H1 (cell line): ENCODE measurements around the gene FLT4. TPM values are rescaled to one million over a fixed set of nuclear protein-coding genes. Genes with fewer than 3 reads are reported as not detected.

Source experiments
- CTCF ChIA-PET: fragments of 300-600 bp; sonication (Branson Sonifier 250); formaldehyde crosslinking; loops from one replicate; lab custom pipeline; 2021; ENCODE audit not compliant: partially characterized antibody; lab: Charles Lee
- POLR2A ChIA-PET: fragments of 300-600 bp; sonication (Branson Sonifier 250); formaldehyde crosslinking; loops from one replicate; lab custom pipeline; 2021; ENCODE audit warnings: inconsistent platforms; ENCODE audit not compliant: partially characterized antibody; lab: Charles Lee
- DNase-seq, 2 experiments: peaks; one replicate each; pipeline versions ENCODE4 v3.0.0 to v3.0.0-alpha.2; 2010 to 2022; ENCODE audit warnings: low spot score in 2 of 2, low read depth in 1 of 2, mixed read lengths in 1 of 2
- FAIRE-seq: peaks from 2 replicates; lab custom pipeline; 2011; peaks lifted over from hg19 to GRCh38; lab: Jason Lieb, UNC
- H2AFZ ChIP-seq: 2 replicates; pipeline ENCODE4 v1.8.1; 2012; ENCODE audit warnings: low read length, inconsistent platforms
- H2AK5ac ChIP-seq: 2 replicates; pipeline ENCODE4 v1.6.1; 2013; ENCODE audit warnings: low read depth, low read length
- H2BK120ac ChIP-seq: replicated peaks from 2 replicates; pipeline ENCODE3; 2013; ENCODE audit warnings: low read depth, low read length, inconsistent platforms
- H2BK12ac ChIP-seq: 2 replicates; pipeline ENCODE4 v1.6.1; 2013; ENCODE audit warnings: low read depth, low read length
- H2BK15ac ChIP-seq: 2 replicates; pipeline ENCODE4 v1.6.1; 2013; ENCODE audit warnings: low read length
- H2BK20ac ChIP-seq: 2 replicates; pipeline ENCODE4 v1.6.1; 2013; ENCODE audit warnings: low read length
- H2BK5ac ChIP-seq: 2 replicates; pipeline ENCODE4 v1.6.1; 2013; ENCODE audit warnings: low read depth, low read length
- H3K14ac ChIP-seq: 2 replicates; pipeline ENCODE4 v1.6.1; 2013; ENCODE audit warnings: inconsistent platforms; ENCODE audit not compliant: insufficient read length
- H3K18ac ChIP-seq: 2 replicates; pipeline ENCODE4 v1.6.1; 2013; ENCODE audit warnings: low read length; ENCODE audit errors: extremely low read depth
- H3K23ac ChIP-seq: 2 replicates; pipeline ENCODE4 v1.6.1; 2013; ENCODE audit warnings: inconsistent platforms; ENCODE audit not compliant: insufficient read length
- H3K23me2 ChIP-seq: 2 replicates; pipeline ENCODE4 v1.6.1; 2013; ENCODE audit warnings: low read depth, low read length
- H3K27ac ChIP-seq: 2 replicates; pipeline ENCODE4 v1.6.1; 2011; ENCODE audit warnings: low read depth, low read length, inconsistent platforms
- H3K27me3 ChIP-seq, 4 experiments: replicated peaks in 1 of 4; 1 replicate in 1 of 4; 2 replicates in 3 of 4; pipeline versions ENCODE4 v1.6.1 to v1.8.1; 2011 to 2013; ENCODE audit warnings: low read length in 3 of 4, mild to moderate bottlenecking in 3 of 4, inconsistent platforms in 2 of 4, mixed read lengths in 2 of 4, moderate library complexity in 1 of 4; ENCODE audit not compliant: control insufficient read depth in 3 of 4, insufficient read depth in 3 of 4; ENCODE audit errors: extremely low read depth in 1 of 4
- H3K36me3 ChIP-seq, 4 experiments: 2 replicates each; pipeline versions ENCODE4 v1.6.1 to v1.8.1; 2011 to 2013; ENCODE audit warnings: mild to moderate bottlenecking in 4 of 4, low read length in 3 of 4, moderate library complexity in 2 of 4, control low read depth in 1 of 4, inconsistent platforms in 1 of 4; ENCODE audit not compliant: insufficient read depth in 4 of 4, control insufficient read depth in 2 of 4
- H3K4ac ChIP-seq: replicated peaks from 2 replicates; pipeline ENCODE3; 2013; ENCODE audit warnings: low read length, low read depth, mixed read lengths, inconsistent platforms; ENCODE audit not compliant: insufficient read length
- H3K4me1 ChIP-seq, 4 experiments: replicated peaks in 1 of 4; 1 replicate in 1 of 4; 2 replicates in 3 of 4; pipeline versions ENCODE4 v1.6.1 to v1.8.1; 2011 to 2013; ENCODE audit warnings: low read length in 3 of 4, inconsistent platforms in 2 of 4, mixed read lengths in 1 of 4; ENCODE audit not compliant: insufficient read depth in 4 of 4, control insufficient read depth in 3 of 4
- H3K4me2 ChIP-seq, 2 experiments: 2 replicates each; pipeline versions ENCODE4 v1.6.1 to v1.8.1; 2011 to 2013; ENCODE audit warnings: low read depth in 2 of 2, low read length in 2 of 2, control low read depth in 1 of 2, inconsistent platforms in 1 of 2, mild to moderate bottlenecking in 1 of 2; ENCODE audit not compliant: insufficient read depth in 1 of 2
- H3K4me3 ChIP-seq, 4 experiments: fragments of 200-600, 300-600 bp in 1 of 4; sonication (generic), shearing (Covaris generic), sonication (Bioruptor Twin) in 1 of 4; 2 replicates each; pipeline versions ENCODE4 v1.5.1 to v1.8.1; 2011 to 2016; ENCODE audit warnings: low read length in 4 of 4, low read depth in 3 of 4, control low read depth in 2 of 4, inconsistent platforms in 2 of 4, mild to moderate bottlenecking in 2 of 4, mixed read lengths in 1 of 4, moderate library complexity in 1 of 4; ENCODE audit not compliant: insufficient read depth in 2 of 4; ENCODE audit errors: extremely low read depth in 1 of 4
- H3K56ac ChIP-seq: replicated peaks from 2 replicates; pipeline ENCODE3; 2013; ENCODE audit warnings: low read depth, mild to moderate bottlenecking, mixed read lengths, low read length, inconsistent platforms; ENCODE audit not compliant: insufficient read length
- H3K79me1 ChIP-seq: 2 replicates; pipeline ENCODE4 v1.6.1; 2013; ENCODE audit warnings: low read depth, low read length, control low read depth
- H3K79me2 ChIP-seq, 2 experiments: 2 replicates each; pipeline versions ENCODE4 v1.6.1 to v1.8.1; 2012 to 2013; ENCODE audit warnings: low read length in 2 of 2, mild to moderate bottlenecking in 2 of 2, inconsistent platforms in 1 of 2; ENCODE audit not compliant: insufficient read depth in 2 of 2, control insufficient read depth in 1 of 2
- H3K9ac ChIP-seq, 4 experiments: replicated peaks in 1 of 4; 1 replicate in 1 of 4; 2 replicates in 3 of 4; pipeline versions ENCODE4 v1.6.1 to v1.8.1; 2011 to 2013; ENCODE audit warnings: low read depth in 3 of 4, low read length in 3 of 4, control low read depth in 2 of 4, mild to moderate bottlenecking in 2 of 4, moderate library complexity in 2 of 4, inconsistent platforms in 1 of 4; ENCODE audit errors: extremely low read depth in 1 of 4
- H3K9me3 ChIP-seq, 2 experiments: 2 replicates each; pipeline versions ENCODE4 v1.6.1 to v1.8.1; 2012 to 2013; ENCODE audit warnings: mild to moderate bottlenecking in 2 of 2, moderate library complexity in 2 of 2, control low read depth in 1 of 2, inconsistent platforms in 1 of 2, low read depth in 1 of 2, low read length in 1 of 2, mixed read lengths in 1 of 2; ENCODE audit not compliant: insufficient read depth in 2 of 2
- H4K20me1 ChIP-seq, 2 experiments: replicated peaks in 1 of 2; 2 replicates each; pipeline versions ENCODE3 to v1.8.1; 2011 to 2013; ENCODE audit warnings: inconsistent platforms in 2 of 2, low read length in 2 of 2, mild to moderate bottlenecking in 1 of 2; ENCODE audit not compliant: insufficient read depth in 2 of 2, control insufficient read depth in 1 of 2
- H4K5ac ChIP-seq: 2 replicates; pipeline ENCODE4 v1.6.1; 2013; ENCODE audit warnings: low read length, low read depth, mixed read lengths, inconsistent platforms; ENCODE audit not compliant: insufficient read length
- H4K8ac ChIP-seq: 2 replicates; pipeline ENCODE4 v1.8.0; 2013; ENCODE audit warnings: mild to moderate bottlenecking, moderate library complexity, low read length, inconsistent platforms; ENCODE audit not compliant: insufficient read depth; ENCODE audit errors: extremely low read depth
- H4K91ac ChIP-seq: replicated peaks from 2 replicates; pipeline ENCODE3; 2013; ENCODE audit warnings: low read length, mixed read lengths, inconsistent platforms; ENCODE audit not compliant: insufficient read length
- CBX8 ChIP-seq: fragments of 300-800, 300-1000 bp; sonication (generic); IDR thresholded peaks from 2 replicates; pipeline ENCODE4 v1.7.1; 2016; ENCODE audit warnings: low read depth, low read length, borderline replicate concordance
- CHD2 ChIP-seq: IDR thresholded peaks from 2 replicates; pipeline ENCODE4 v1.6.1; 2012; ENCODE audit warnings: low read length, improper control_type of control experiment
- HDAC6 ChIP-seq: IDR thresholded peaks from one replicate; pipeline ENCODE4 v1.7.1; 2012; ENCODE audit warnings: low read depth, mild to moderate bottlenecking, inconsistent platforms, low read length, moderate library complexity
- JUN ChIP-seq: IDR thresholded peaks from 2 replicates; pipeline ENCODE4 v1.6.1; 2011; ENCODE audit warnings: low read depth, mild to moderate bottlenecking, improper control_type of control experiment, low read length
- JUND ChIP-seq: IDR thresholded peaks from 2 replicates; pipeline ENCODE4 v1.6.1; 2011; ENCODE audit warnings: mild to moderate bottlenecking, improper control_type of control experiment, low read length
- KDM4A ChIP-seq: IDR thresholded peaks from one replicate; pipeline ENCODE4 v1.7.1; 2012; ENCODE audit warnings: low read depth, mild to moderate bottlenecking, moderate library complexity, low read length, inconsistent platforms; ENCODE audit not compliant: severe bottlenecking
- NANOG ChIP-seq: IDR thresholded peaks from 2 replicates; pipeline ENCODE4 v1.6.1; 2011; ENCODE audit warnings: low read length, low read depth, mild to moderate bottlenecking, inconsistent platforms; ENCODE audit not compliant: insufficient read depth, poor library complexity, severe bottlenecking
- SP2 ChIP-seq: IDR thresholded peaks from 2 replicates; pipeline ENCODE4 v1.6.1; 2012; ENCODE audit warnings: mild to moderate bottlenecking, low read length, inconsistent platforms
- TAF7 ChIP-seq: optimal IDR thresholded peaks from 2 replicates; pipeline ENCODE3; 2011; ENCODE audit warnings: low read depth, mild to moderate bottlenecking, inconsistent platforms, low read length, moderate library complexity, borderline replicate concordance
- WGBS, 2 experiments: shearing (Covaris generic) in 1 of 2; methylation state at CpG; one replicate each; pipeline versions ENCODE4 v1.1.6 to v1.1.7; 2013 to 2015; ENCODE audit warnings: low lambda C conversion rate in 2 of 2, mixed read lengths in 2 of 2, inconsistent platforms in 1 of 2, low coverage in 1 of 2, missing lambda C conversion rate in 1 of 2; ENCODE audit not compliant: insufficient replicate concordance in 2 of 2, insufficient coverage in 1 of 2, insufficient read length in 1 of 2; ENCODE audit errors: extremely low coverage in 1 of 2, missing lambda C conversion rate in 1 of 2; 5-methylcytosine and 5-hydroxymethylcytosine counted together
- polyA plus RNA-seq, 7 experiments: library from polyadenylated mRNA; depleted of rRNA in 3 of 7; stranded (reverse) in 5 of 7; unstranded in 2 of 7; fragments of >200 nt in 5 of 7; fragments of 200-250 nt in 2 of 7; gene quantifications; 1 replicate in 5 of 7; 2 replicates in 1 of 7; 4 replicates in 1 of 7; pipeline versions ENCODE4 v1.2.1 to v1.2.3, GENCODE V29; 2011 to 2013; ENCODE audit warnings: missing spikeins in 2 of 7, mixed read lengths in 2 of 7
- total RNA-seq: library from RNA; stranded (reverse); fragmentation: NEBNext Ultra II Directional; extraction: Animal tissue kit (Norgen Biotek cat#: 25700); gene quantifications from 2 replicates; pipeline ENCODE4 v1.2.1, GENCODE V29; 2021

Gene FLT4
- total and polyA plus RNA-seq, 2 of the 8 experiments (the other 6 are each of a cell fraction or from before 2014, with no cell fraction given), result 6.5 to 7.7 TPM

DNA sequence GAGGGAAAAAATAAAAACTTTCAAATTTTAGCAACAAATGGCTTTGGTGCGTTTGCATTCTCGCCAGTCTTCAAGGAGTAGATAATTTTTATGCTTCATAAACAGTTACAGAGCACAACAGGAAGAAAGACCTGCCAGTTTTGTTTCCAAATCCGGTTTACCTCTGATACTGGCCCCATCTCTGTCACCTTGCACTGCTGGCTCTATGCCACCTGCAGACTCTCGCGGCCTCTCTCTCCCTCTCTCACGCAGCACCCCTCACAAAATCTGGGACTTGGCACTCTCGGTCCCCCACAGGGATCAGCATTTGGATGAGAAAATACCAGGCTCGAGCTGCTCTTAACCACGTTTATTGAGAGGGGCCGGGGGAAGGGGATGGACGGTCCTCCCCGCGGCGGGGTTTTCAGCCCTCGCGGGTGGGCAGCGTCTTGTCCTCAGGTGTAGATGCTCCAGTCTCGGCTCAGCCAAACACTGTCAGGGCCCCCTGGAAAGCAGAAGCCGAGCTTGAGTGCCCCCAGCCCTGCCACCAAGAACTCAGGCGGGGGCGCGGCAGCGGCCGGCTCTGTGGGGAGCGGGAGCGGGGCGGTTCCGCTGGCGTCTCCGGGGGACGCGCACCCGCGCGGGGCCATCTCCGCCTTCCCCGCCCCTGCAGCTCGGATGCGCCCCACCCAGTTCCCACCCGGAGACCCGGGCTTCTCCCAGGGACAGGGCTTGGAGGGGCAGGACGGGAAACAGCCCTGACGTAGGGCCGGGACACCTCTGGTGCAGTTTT lies 59.4 kb downstream of the FLT4 start:
- ChIA-PET POLR2A (interaction anchor here (0.6 to 2.3 kb wide), 2 partner anchors 10 to 13 kb away, joined by 3 to 9 read pairs; no protein-coding TSS in a partner anchor), CTCF (interaction anchor here (0.6 to 1.6 kb wide), 5 partner anchors 17 to 79 kb away, joined by 3 to 5 read pairs (median 4); no protein-coding TSS in a partner anchor)
- 30% methylated on average over 14 of the region's 44 CpGs; no CpG with 5 or more reads in 1 of the 2 experiments for WGBS, 2 experiments
- H2BK5ac ChIP-seq, result no peak overlapping the region
- H3K14ac ChIP-seq, result no peak overlapping the region
- H2BK20ac ChIP-seq, result no peak overlapping the region
- no peak overlapping the region for H2BK12ac ChIP-seq
- no peak overlapping the region for H3K4ac ChIP-seq
- DNase-seq, result peak in 1 of 2 experiments; percentile 57
- no peaks in the 10 kb centered on the region for H3K79me2 ChIP-seq
- no peak overlapping the region for H2BK15ac ChIP-seq
- no peaks in the 10 kb centered on the region; a peak in 1 of 8 replicates for H3K36me3 ChIP-seq
- TF ChIP-seq KDM4A (no peak), JUND (no peak), SP2 (no peak), NANOG (no peak), JUN (no peak), TAF7 (no peak), CBX8 (no peak), HDAC6 (no peak), CHD2 (no peak)
- H3K18ac ChIP-seq, result no peak overlapping the region
- H3K4me2 ChIP-seq, result peak overlapping the region; percentile 85 to 97
- no peak overlapping the region for H2AK5ac ChIP-seq
- no peaks in the 10 kb centered on the region for H3K9me3 ChIP-seq
- no peak for FAIRE-seq
- no peaks in the 10 kb centered on the region for H3K79me1 ChIP-seq
- H3K9ac ChIP-seq, result no peak overlapping the region
- peaks cover 0 to 4% of the 10 kb centered on the region in 2 experiments for H4K20me1 ChIP-seq
- H2BK120ac ChIP-seq, result no peak overlapping the region
- H3K27me3 ChIP-seq, result peaks cover 22 to 51% (median 40%) of the 10 kb centered on the region in 4 experiments
- no peak overlapping the region for H4K91ac ChIP-seq
- no peak overlapping the region for H3K27ac ChIP-seq
- H3K56ac ChIP-seq, result no peak overlapping the region
- peak overlapping the region; percentile 17 to 69 (median 46); a peak in 7 of 8 replicates for H3K4me3 ChIP-seq
- H4K8ac ChIP-seq, result no peak overlapping the region
- H3K4me1 ChIP-seq, result peaks cover 0 to 9% (median 3%) of the 10 kb centered on the region in 4 experiments; a peak in 5 of 7 replicates
- H4K5ac ChIP-seq, result no peak overlapping the region
- 0 out of 2 replicates have a peak overlapping the region, but pooled peaks have one; percentile 50 for H2AFZ ChIP-seq
- H3K23me2 ChIP-seq, result peaks cover 17% of the 10 kb centered on the region; the same call in 1 of the 2 replicates
- H3K23ac ChIP-seq, result no peak overlapping the region
